Inferior parietal cortex (tissue), 1 donor: ENCODE data around the gene ZNF185.
A peak's percentile ranks its signal among the peaks of the same experiment; 100 is the strongest.

Experiments
- DNase-seq: peaks from one replicate; pipeline ENCODE4 v3.0.0-alpha.2; 2016; ENCODE audit errors: extremely low spot score

The ZNF185 gene

DNA sequence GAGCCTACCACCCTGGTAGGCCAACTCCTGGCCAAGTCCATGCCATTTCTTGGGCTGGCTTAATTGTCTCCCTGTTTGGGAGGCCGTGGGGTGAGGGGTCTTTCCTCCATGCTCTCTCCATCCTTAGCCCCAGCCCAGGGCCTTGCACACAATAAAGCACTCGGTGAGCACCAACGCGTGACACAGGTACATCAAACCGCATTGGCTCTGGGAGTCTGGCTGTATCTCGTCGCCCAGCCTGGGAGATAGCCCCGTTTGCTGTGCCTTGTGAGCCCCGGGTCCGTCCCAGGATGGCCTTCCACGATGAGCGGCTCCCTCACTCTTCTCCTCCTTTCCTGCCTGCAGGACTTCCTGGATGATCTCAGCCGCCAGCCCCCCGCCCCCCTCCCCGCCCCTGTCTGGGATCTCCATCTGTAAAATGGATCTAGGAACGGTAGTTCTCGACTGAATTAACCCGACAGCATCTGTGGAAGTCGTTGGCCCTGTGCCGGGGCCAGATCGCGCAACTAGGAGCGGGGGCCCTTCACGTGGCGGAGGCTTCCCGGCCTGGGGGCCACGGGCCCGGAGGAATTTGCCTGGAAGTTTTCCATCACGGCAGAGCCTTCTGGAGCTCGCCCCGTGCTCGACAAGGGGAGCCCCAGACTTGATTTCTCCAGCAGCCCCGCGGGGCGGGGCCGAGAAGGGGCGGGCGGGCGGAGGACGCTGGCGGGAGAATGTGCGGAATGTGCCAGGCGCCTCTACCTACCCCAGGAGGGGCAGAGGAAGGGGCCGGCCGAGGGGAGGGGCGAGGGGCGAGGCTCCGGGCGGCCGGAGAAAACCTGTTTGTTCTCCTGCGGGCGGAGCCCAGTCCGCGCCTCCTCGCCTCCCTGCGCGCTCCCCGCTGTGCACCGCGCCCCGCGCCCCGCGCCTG is at the start of gene ZNF185:
ZNF185 (plus strand) TSS at position 846 of the 910 bp plus-strand sequence. CDS start 16,423 bp downstream, outside the sequence.
- no peak for DNase-seq

GRCh38 chrX:152850465-152850864 is 47.4 kb upstream of the ZNF185 start:
- peak; percentile 17 for DNase-seq

GRCh38 chrX:152853986-152854385 is 43.9 kb upstream of the ZNF185 start:
- no peak for DNase-seq

GRCh38 chrX:152861116-152861515 is 36.8 kb upstream of the ZNF185 start:
- no peak for DNase-seq

GRCh38 chrX:152861826-152862225 is 36.0 kb upstream of the ZNF185 start:
- no peak for DNase-seq

DNA sequence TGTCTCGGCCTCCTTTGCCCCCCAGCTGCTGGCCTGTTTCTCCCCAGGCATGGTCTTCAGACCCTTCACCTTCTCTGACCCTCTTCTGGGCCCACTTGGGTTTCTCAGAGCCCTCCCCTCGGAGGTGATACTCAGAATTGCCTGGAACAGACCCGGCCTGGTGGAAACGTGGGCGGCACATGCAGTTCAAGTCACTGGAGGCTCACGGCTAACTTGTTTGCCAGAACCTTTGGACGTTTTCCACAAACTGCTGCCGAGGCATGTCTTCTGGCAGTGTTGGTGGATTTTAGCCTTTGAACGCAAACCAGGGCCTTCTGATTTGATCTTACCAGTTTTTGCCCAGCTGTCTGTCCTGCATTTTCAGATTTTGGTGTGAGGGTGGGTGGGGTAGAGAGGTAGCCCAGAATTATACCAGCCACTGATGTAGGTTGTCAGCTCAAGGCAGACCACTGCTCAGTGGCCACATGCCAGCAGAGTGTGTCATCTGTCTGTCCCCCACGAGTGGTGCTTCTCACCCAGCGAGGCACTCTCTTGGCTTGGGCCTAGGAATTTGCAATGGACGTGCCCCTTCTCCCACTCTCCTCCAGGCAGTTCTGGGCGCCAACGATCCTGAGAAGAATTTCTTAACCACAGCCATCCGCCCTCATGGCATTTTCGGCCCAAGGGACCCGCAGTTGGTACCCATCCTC is 32.5 kb upstream of the ZNF185 start:
- DNase-seq: no peak

GRCh38 chrX:152866386-152866785 is 31.5 kb upstream of the ZNF185 start:
- no peak for DNase-seq

- DNase-seq: no peak
Measured at GRCh38 chrX:152869972-152870371, 27.9 kb upstream of the ZNF185 start.

GRCh38 chrX:152871260-152871659 is 26.6 kb upstream of the ZNF185 start:
- DNase-seq: no peak

DNA sequence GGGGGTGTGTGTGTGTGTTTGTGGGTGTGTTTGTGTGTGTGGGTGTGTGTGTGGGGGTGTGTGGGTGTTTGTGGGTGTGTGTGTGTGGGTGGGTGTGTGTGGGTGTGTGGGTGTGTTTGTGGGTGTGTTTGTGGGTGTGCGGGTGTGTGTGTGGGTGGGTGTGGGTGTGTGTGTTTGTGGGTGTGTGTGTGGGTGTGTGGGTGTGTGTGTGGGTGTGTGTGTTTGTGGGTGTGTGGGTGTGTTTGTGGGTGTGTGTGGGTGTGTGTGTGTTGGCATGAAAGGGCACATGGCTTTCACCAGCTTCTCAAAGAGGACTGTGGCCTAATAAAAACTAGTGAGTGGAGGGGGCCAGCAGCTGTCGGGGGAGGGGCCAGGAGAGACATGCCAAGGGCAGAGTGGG is 25.3 kb upstream of the ZNF185 start:
- no peak for DNase-seq

GRCh38 chrX:152873361-152873760 is 24.5 kb upstream of the ZNF185 start:
- DNase-seq: no peak

DNA sequence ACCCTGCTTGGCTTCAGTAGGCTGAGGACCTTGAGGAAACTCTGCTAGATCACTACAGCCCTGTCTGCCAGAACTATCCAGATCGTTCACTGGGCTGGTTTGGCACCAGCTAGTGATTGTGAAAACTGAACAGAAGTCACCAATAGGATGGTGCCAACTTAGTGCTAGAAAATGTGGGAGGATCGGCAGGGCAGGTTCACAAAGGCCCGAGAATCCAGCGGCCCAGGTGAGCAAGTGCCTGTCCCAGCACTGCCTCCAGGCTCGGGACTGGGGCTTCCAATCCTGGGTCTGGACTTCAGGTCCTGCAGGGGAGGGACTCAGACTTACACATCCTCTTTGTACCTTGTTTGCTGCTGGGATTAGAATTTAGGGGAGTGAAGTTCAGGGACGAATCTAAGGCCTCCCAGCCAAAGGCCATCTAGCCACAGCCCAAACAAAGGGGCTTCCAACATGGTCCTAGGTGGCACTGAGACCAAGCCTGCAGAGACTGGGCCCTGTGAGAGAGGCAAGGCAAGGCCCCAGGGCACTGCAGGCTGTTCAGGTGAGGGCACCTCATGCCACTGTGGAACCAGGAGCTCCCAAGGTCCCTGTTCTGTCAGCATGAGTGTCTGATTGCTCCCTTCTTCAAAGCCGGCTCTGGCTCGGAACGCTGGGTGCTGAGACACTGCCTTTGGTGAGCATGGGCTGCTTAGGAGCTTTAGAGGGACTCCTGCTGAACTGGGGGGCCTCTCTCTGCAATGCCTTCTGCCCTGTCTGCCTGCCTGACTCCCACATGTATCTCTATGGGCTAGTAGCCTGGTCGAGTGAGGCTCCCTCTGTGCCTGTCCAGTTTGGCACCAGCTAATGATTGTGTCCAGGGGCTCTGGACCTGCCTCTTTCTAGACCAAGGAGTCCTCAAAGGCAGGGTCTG is 20.7 kb upstream of the ZNF185 start:
- no peak for DNase-seq

GRCh38 chrX:152878976-152879755 is 18.7 kb upstream of the ZNF185 start:
- DNase-seq: no peak

GRCh38 chrX:152881289-152881688 is 16.6 kb upstream of the ZNF185 start:
- DNase-seq: no peak

GRCh38 chrX:152884171-152884570 is 13.7 kb upstream of the ZNF185 start:
- DNase-seq: no peak

DNA sequence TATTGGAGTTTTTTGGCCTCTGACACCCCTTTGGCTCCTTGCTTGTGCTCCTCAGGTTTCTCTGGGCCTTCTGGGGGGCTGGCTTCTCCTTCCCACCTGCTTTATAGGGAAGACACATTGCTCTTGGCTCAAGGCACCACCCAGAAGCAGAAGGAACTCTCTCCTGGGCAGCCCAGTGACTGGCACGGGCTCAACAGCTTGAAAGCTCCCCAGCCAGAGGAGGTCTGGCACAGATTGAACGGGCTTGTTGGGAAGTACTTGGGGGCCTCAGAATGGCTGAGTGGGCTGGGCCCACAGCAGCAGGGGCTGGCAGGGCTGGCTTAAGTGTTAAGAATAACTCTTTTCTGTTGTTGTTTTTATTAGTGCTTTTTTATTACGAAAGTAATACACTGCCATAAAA is 11.2 kb upstream of the ZNF185 start:
- DNase-seq: no peak

DNA sequence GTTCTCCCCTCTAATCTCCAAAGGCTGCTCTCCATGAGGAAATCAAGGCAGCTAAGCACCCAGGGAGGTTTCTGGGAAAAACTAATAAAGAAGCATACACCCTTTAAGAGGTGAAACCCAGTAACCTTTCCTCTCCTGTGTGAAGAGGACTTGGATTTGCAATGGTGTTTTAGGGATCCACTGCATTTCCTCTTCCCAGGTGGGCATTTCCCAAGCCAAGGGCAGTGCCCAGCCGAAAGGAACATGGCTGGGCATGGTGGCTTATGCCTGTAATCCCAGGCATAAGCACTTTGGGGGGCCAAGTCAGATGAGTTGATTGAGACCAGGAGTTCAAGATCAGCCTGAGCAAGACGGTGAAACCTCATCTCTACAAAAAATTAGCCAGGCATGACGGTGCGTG is 5.4 kb upstream of the ZNF185 start:
- no peak for DNase-seq

- no peak for DNase-seq
Measured at GRCh38 chrX:152892999-152893891, 4.6 kb upstream of the ZNF185 start.

DNA sequence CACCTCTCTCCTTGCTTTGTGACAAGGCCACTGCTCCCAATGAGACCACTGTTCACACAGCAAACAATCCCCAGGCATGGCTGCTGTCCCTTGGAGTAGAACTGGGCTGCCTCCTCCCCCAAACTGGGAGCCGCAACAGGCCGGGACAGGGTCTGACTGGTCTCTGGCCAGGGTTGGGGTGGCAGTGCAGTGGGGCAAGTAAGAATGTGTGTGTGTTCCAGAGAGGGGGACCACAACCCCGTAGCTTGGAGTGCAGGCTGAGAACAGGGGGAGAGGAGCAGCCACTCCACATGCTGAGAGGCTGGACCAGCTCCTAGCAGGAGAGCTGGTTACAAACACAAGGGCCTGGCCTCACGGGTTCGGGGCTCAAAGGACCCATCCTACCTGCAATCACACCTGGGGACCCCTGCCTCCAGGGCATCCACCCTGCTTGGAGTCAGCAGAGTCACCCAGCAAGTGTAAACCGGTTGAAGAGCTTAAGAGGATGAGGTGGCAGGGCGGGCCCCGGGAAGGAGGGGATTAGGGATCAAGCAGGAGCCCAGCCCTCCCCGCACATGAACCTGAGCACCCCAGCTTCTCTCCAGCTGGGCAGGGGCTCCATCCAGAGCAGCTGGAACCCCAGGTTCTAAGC is 3.8 kb upstream of the ZNF185 start:
- no peak for DNase-seq

- DNase-seq: no peak
Measured at GRCh38 chrX:152895121-152895520, 2.7 kb upstream of the ZNF185 start.
